22Rv1 (cell line): ENCODE results near the gene IDI2.

ENCODE experiments used
- CTCF ChIP-seq: fragments of 450-650 bp; IDR thresholded peaks from 2 replicates; pipeline ENCODE4 v1.5.1; 2017; ENCODE audit warnings: mild to moderate bottlenecking
- ZFX ChIP-seq: fragments of 450-650 bp; IDR thresholded peaks from 2 replicates; pipeline ENCODE4 v1.6.1; 2017; ENCODE audit warnings: antibody characterized with exemption, borderline replicate concordance

- TF ChIP-seq ZFX (no peak), CTCF (no peak)
Observed at GRCh38 chr10:1009071-1009494, 16.6 kb downstream of the IDI2 start.
